Chondrocyte (in vitro differentiated cells): ENCODE results near the gene ELOVL3. TPM values are rescaled to one million over a fixed set of nuclear protein-coding genes. Genes with fewer than 3 reads are reported as not detected.

Source experiments
- DNase-seq: peaks from one replicate; pipeline ENCODE4 v3.0.0; 2021; ENCODE audit warnings: mixed read lengths, low spot score
- H3K27ac Mint-ChIP-seq: one replicate; pipeline ENCODE4 v1.8.0; 2021; ENCODE audit warnings: mild to moderate bottlenecking, moderate library complexity, mixed read lengths; ENCODE audit not compliant: unreplicated experiment
- H3K27me3 Mint-ChIP-seq: 2 replicates; pipeline ENCODE4 v1.8.0; 2021; ENCODE audit warnings: low read depth, mixed read lengths
- H3K36me3 Mint-ChIP-seq: 2 replicates; pipeline ENCODE4 v1.8.0; 2021; ENCODE audit warnings: low read depth, mixed read lengths
- H3K4me1 Mint-ChIP-seq: 2 replicates; pipeline ENCODE4 v1.8.0; 2021; ENCODE audit warnings: low read depth, mild to moderate bottlenecking, mixed read lengths
- H3K4me3 Mint-ChIP-seq: one replicate; pipeline ENCODE4 v1.8.0; 2021; ENCODE audit warnings: mild to moderate bottlenecking, moderate library complexity, mixed read lengths; ENCODE audit not compliant: unreplicated experiment
- H3K9me3 Mint-ChIP-seq: 2 replicates; pipeline ENCODE4 v1.8.0; 2021; ENCODE audit warnings: low read depth, mixed read lengths
- CTCF ChIP-seq: fragments of 200-600 bp; sonication (generic); IDR thresholded peaks from 2 replicates; pipeline ENCODE4 v1.5.0; 2021; ENCODE audit warnings: antibody characterized with exemption, mild to moderate bottlenecking, moderate library complexity
- total RNA-seq: library from RNA; stranded (reverse); gene quantifications from 3 replicates; pipeline ENCODE4 v1.2.1, GENCODE V29; 2021

ELOVL3 gene
- total RNA-seq, 1 donor from 2014 or later, result not detected

DNA sequence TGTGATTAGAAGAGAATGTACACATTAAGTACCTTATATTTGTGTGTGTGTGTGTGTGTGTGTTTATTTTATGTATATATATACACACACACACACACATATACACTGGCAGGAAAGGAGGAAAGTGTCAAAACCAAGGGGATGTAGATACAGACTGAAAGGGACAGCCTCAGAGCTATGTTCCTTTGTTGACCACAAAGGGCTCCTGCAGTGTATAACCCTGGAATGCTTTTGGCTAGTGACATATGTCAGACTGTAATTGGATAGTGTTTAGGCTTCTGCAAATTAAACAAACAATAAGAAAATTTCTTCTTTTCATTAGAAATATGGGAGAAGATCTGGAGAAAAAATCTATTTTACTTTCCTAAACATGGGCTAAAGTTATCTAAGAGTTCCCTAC, 35.1 kb downstream of the ELOVL3 start:
- Mint-ChIP-seq H3K4me1 (peaks cover 35% of the 10 kb centered on the region), H3K27me3 (no peaks in the 10 kb centered on the region), H3K36me3 (peaks cover 16% of the 10 kb centered on the region), H3K4me3 (no peak overlapping the region), H3K27ac (no peak overlapping the region), H3K9me3 (no peaks in the 10 kb centered on the region)
- no peak for DNase-seq
- TF ChIP-seq CTCF, result no peak

GRCh38 chr10:102261842-102262241, 35.7 kb downstream of the ELOVL3 start:
- Mint-ChIP-seq H3K27ac (peak overlapping the region; percentile 1), H3K4me3 (no peak overlapping the region), H3K27me3 (no peaks in the 10 kb centered on the region), H3K4me1 (peaks cover 41% of the 10 kb centered on the region), H3K9me3 (no peaks in the 10 kb centered on the region), H3K36me3 (peaks cover 16% of the 10 kb centered on the region)
- no peak for DNase-seq
- no peak for TF ChIP-seq CTCF

GRCh38 chr10:102262744-102263370, 36.8 kb downstream of the ELOVL3 start:
- no peak overlapping the region for H3K4me3 Mint-ChIP-seq
- no peak for DNase-seq
- H3K9me3 Mint-ChIP-seq, result no peaks in the 10 kb centered on the region
- no peaks in the 10 kb centered on the region for H3K27me3 Mint-ChIP-seq
- peaks cover 16% of the 10 kb centered on the region for H3K36me3 Mint-ChIP-seq
- H3K27ac Mint-ChIP-seq, result peak overlapping the region; percentile 45
- peaks cover 52% of the 10 kb centered on the region for H3K4me1 Mint-ChIP-seq
- TF ChIP-seq CTCF, result no peak

DNA sequence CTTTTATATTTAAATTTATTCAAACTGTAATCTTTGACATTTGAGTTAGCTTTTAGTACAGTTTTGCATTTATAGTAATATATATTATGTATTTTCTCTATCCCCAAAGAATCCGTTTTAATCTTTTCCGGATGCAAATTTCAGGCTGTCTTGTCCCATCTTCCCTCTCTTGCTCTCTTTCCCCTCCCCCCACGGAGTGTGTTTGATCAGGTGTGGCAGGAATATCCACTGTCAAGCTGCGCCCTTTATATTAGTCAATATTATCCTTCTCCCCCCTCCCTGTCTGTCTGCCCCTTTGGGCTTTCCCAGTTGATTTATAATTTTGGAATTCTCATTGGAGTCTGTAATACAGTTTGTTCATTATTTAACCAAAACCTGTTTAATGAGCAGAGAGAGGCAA, 38.3 kb downstream of the ELOVL3 start:
- H3K27ac Mint-ChIP-seq, result no peak overlapping the region
- peaks cover 18% of the 10 kb centered on the region for H3K36me3 Mint-ChIP-seq
- peaks cover 67% of the 10 kb centered on the region for H3K4me1 Mint-ChIP-seq
- no peaks in the 10 kb centered on the region for H3K9me3 Mint-ChIP-seq
- no peak for TF ChIP-seq CTCF
- H3K27me3 Mint-ChIP-seq, result no peaks in the 10 kb centered on the region
- no peak overlapping the region for H3K4me3 Mint-ChIP-seq
- DNase-seq, result no peak

DNA sequence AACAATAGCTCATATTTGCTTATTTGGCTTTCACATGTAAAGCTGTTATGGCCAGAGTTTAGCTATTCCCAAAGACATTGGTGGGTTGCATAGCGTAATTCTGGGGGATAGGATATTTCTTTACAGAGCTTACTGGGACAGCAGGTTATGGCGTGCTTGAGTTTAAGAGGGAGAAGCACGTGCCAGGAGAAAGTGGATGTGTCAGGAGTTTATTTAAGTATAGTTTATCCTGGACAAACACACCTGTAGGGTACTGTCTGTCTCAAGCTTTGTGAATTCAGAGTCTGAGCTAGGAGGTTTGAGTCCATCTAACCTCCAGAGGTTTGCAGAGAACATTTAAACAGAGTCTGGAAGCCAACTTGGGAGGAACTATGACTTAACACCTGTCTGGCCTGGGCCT, 40.6 kb downstream of the ELOVL3 start:
- H3K27me3 Mint-ChIP-seq, result no peaks in the 10 kb centered on the region
- peak overlapping the region; percentile 70 for H3K27ac Mint-ChIP-seq
- no peaks in the 10 kb centered on the region for H3K9me3 Mint-ChIP-seq
- TF ChIP-seq CTCF, result no peak
- H3K4me1 Mint-ChIP-seq, result peaks cover 64% of the 10 kb centered on the region
- peaks cover 12% of the 10 kb centered on the region for H3K36me3 Mint-ChIP-seq
- H3K4me3 Mint-ChIP-seq, result no peak overlapping the region
- DNase-seq, result no peak
